Measurements from ENCODE around the gene TECPR2. TPM values are rescaled to one million over a fixed set of nuclear protein-coding genes. Genes with fewer than 3 reads are reported as not detected.
"Not testable (repeated sequence)": the region's sequence is repeated elsewhere in the genome, so short reads cannot be mapped to it uniquely, and the experiment has no call there.

The TECPR2 gene
- total RNA-seq, 2 experiments from 2014 or later = 9.8 to 10.2 TPM

DNA sequence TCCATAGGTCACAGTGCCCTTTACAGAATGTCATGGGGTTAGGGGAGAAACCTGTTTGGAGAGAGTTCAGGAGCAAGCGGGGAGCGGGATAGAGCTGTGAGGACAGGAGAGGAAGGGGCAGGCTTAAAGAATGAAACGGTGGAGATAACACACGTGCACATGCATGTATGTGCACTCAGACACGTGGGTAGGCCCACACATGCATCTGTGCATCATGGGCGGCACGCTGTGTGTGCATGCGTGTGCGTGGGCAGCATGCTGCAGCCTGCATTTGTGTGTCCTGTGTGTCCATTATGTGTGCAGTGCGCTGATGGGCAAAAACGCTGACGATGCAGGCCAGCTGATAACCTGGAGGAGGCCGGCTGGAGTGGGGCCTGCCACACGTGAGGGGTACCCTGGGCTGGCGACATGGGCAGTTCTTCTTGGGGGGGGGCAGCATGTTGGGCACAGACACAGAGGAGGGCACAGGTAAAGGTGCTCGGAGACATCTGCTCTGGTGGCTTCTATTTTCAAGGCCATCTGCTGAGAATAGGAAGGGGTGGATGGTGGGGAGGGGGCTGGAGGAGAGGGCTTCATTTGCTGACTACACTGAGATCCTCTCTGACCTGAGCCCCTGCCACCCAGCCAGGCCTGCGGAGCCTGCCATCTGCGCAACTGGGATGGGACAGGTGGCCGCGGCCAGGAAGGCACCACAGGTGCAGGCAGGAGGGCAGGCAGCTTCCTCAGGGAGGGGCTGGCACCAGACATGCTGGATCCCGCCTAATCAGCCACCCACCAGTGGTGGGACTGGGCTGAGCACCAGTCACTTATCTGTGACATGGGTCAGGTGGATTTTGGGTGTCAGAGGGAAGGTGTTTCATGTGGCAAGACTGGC, 151.4 kb downstream of the TECPR2 start:
- no peak for ATAC-seq (ENCODE audit: low read depth)
- no peak overlapping the region for H3K4me3 Mint-ChIP-seq

DNA sequence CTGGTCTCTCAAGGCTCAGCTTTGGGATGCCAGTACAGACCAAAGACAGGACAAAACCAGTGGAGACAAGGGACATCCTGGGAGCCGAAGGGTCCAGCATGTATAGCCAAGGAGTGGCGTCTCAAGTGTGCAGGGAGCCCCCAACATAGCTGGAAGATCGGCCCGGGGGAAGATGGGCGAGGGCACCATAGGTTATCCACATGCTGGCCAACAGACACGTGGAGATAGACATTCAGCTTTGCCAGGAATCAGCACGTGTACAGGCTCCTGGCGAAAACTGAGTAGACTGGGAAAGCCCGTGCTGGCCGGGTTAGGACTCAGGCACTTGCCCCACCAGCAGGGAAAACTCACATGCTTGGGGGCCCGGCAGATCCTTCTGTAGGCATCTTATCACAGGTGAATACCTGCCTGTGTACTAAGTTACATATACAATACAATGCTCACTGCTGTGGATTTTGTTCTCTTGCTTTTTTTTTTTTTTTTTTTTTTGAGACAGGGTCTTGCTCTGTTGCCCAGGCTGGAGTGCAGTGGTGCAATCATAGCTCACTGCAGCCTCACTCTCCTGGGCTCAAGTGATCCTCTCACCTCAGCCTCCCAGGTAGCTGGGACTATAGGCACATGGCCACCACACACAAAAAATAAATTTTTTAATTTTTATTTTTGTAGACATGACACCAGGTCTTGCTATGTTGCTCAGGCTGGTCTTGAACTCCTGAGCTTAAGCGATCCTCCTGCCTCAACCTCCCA, 152.4 kb downstream of the TECPR2 start:
- no peak for DNase-seq
- POLR2A ChIA-PET = no interaction called here
- no peaks in the 10 kb centered on the region for H3K36me3 Mint-ChIP-seq
- H3K27me3 Mint-ChIP-seq = peaks cover 14% of the 10 kb centered on the region
- peaks cover 8% of the 10 kb centered on the region for H3K4me1 Mint-ChIP-seq
- H3K4me3 Mint-ChIP-seq = no peak overlapping the region
- H3K9me3 Mint-ChIP-seq = no peaks in the 10 kb centered on the region
- no peak overlapping the region for H3K27ac Mint-ChIP-seq
- ATAC-seq (ENCODE audit: low read depth) = no peak

More for the DNA sequence above, 151.4 kb downstream of the TECPR2 start:
- no peak for DNase-seq
- POLR2A ChIA-PET = interaction anchor here (0.6 kb wide), 1 partner anchor 132 kb away, joined by 3 read pairs; no protein-coding TSS in a partner anchor
- Mint-ChIP-seq H3K27me3 (peaks cover 14% of the 10 kb centered on the region), H3K27ac (no peak overlapping the region), H3K36me3 (no peaks in the 10 kb centered on the region), H3K4me1 (peaks cover 8% of the 10 kb centered on the region), H3K9me3 (no peaks in the 10 kb centered on the region)

DNA sequence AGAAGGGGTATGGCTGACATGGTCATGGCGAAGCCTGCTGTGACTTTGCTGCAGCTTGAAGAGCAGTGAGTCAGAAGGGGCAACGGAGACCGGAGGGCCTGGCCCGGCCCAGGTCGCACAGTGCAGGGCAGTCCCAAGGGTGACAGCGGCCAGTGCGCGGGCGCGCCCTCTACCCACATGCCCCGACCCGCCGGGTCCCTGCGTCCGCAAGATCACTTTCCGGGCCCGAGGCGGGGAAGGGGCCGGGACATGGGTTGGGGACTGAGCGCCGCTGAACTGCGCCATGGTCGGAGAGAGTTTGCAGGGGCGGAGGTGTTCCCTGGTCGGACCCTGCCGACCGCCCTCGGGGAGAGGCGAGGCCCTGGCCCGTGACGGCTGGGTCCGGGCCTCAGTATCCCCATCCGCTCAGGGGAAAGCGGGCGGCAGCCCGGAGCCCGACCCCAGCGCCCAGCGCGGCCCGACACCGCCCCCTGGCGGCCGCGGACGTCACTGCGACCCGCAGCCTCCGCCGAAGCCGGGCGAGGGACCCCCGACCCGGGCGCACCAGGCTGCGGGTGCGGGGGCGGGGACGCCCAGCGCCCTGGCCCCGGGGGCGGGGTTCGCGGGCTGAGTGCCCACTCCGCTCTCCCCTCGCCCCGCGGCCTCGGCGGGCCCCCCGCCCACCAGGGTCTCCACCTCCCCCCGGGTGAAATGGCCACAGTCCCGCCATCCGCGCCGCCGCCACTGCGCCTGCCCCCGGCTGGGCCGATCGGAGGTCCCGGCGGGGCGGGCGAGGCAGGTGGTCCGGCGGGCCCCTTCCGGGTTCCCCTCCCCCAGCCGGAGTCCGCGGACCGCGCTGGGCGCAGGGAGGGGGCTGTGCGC, 154.0 kb downstream of the TECPR2 start:
- peaks cover 4% of the 10 kb centered on the region for H3K4me1 Mint-ChIP-seq
- peak; percentile 75 for ATAC-seq (ENCODE audit: low read depth)
- peak overlapping the region; percentile 77 for H3K27ac Mint-ChIP-seq
- H3K36me3 Mint-ChIP-seq = no peaks in the 10 kb centered on the region
- POLR2A ChIA-PET = interaction anchor here (0.6 to 1.0 kb wide), 3 partner anchors 16 to 154 kb away, joined by 3 to 5 read pairs (median 3); no protein-coding TSS in a partner anchor
- DNase-seq = peak; percentile 85
- no peaks in the 10 kb centered on the region for H3K9me3 Mint-ChIP-seq
- peaks cover 14% of the 10 kb centered on the region for H3K27me3 Mint-ChIP-seq
- peak overlapping the region; percentile 86 for H3K4me3 Mint-ChIP-seq

DNA sequence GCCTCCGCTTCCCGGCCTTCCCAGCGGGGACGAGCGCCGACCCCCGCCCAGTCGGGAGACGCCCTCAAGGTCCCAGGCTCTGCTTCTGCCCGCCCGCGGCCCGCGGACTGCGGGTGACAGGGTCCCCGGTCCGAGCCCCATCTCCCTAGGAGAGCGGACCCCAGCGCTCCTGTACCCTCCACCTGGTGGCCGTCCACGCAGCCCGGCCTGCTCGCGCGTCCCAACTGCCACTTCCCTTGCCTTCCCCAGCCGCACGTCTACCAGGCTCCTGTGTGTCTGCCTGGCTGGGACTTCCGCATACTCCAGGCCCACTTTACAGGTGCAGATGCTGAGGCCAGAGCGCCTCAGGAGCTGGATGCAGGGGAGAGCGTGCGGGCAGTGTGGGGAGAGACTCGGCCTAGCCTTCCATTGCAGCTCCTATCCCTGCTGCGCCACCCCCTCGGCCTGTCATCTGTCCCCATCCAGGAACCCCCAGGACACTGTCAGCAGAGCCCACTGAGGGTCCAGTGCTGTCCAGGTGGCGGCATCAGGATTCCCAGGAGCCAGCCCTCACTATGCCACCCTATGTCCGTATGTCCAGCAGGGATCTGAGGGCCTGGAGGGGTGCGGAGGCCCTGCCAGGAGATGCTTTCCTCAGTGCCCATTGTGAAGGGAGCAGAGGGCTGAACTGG, 154.8 kb downstream of the TECPR2 start:
- peak; percentile 7 for ATAC-seq (ENCODE audit: low read depth)
- Mint-ChIP-seq H3K36me3 (no peaks in the 10 kb centered on the region), H3K4me1 (peaks cover 4% of the 10 kb centered on the region), H3K9me3 (no peaks in the 10 kb centered on the region), H3K4me3 (peak overlapping the region; percentile 81), H3K27ac (peak overlapping the region; percentile 88), H3K27me3 (peaks cover 14% of the 10 kb centered on the region)
- DNase-seq = peak; percentile 60
- POLR2A ChIA-PET = interaction anchor here (1.2 kb wide), 1 partner anchor 197 kb away, joined by 3 read pairs; no protein-coding TSS in a partner anchor

DNA sequence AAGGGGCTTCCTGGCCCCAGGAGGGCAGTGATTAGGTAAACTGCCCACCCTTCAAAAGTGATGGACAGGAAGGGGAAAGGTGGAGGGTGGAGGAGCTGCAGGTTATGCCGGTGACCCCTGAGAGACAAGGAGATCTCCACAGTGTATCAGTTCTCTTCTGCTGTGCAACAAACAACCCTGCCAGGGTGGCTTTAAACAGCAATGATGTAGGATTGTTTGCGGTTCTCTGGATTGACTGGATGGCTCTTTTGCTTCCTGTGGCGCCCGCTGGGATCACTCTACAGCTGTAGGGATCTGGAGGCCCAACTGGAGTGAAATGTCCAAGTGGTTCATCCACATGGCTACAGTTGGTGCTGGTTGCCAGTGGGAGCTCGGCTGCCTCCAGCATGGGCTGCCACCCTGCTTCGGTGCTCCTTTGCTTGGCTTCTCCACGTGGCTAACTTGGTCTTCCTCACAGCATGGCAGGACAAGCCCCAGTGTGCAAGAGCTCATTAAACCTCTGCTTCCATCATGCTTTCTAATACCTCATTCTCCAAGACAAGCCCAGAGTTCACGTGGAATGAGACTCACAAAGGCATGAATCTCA, 155.4 kb downstream of the TECPR2 start:
- Mint-ChIP-seq H3K27ac (peak overlapping the region; percentile 88), H3K4me3 (peak overlapping the region; percentile 81), H3K36me3 (no peaks in the 10 kb centered on the region), H3K27me3 (peaks cover 14% of the 10 kb centered on the region), H3K9me3 (no peaks in the 10 kb centered on the region), H3K4me1 (peaks cover 9% of the 10 kb centered on the region)
- ATAC-seq (ENCODE audit: low read depth) (no peak), DNase-seq (no peak)
- POLR2A ChIA-PET = interaction anchor here (1.2 kb wide), 1 partner anchor 198 kb away, joined by 3 read pairs; no protein-coding TSS in a partner anchor

DNA sequence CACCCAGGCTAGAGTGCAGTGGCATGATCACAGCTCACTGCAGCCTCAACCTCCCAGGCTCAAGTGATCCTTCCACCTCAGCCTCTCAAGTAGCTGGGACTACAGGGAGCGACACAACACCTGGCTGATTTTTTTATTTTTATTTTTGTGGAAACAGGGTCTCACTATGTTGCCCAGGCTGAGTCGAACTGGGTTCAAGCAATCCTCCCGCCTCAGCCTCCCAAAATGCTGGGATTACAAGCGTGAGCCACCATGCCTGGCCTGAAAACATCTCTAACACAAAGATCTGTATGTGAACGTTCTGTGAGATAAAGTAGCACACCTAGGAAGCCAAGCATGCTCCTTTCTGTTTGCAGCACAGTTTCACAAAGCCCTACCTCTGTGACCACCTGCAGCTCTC, 157.0 kb downstream of the TECPR2 start:
- not testable (repeated sequence) for DNase-seq; ATAC-seq (ENCODE audit: low read depth); H3K9me3 Mint-ChIP-seq; H3K4me3 Mint-ChIP-seq; H3K36me3 Mint-ChIP-seq; H3K27ac Mint-ChIP-seq
- POLR2A ChIA-PET = interaction anchor here (0.6 kb wide), 1 partner anchor 59 kb away, joined by 3 read pairs; no protein-coding TSS in a partner anchor
- H3K27me3 Mint-ChIP-seq = peaks cover 14% of the 10 kb centered on the region
- H3K4me1 Mint-ChIP-seq = peaks cover 13% of the 10 kb centered on the region

DNA sequence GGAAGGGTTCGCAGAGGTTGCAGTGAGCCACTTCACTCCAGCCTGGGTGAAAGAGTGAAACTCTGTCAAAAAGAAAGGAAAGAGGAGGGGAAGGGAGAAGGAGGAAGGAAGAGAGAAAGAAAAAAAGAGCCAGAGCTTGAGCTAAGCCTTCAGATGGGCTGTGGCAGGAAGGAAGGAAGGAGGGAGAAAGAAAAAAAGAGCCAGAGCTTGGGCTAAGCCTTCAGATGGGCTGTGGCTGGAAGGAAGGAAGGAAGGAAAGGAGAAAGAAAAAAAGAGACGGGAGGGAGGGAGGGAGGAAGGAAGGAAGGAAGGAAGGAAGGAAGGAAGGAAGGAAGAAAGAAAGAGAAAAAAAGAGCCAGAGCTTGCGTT, 160.4 kb downstream of the TECPR2 start:
- peak overlapping the region; percentile 81 for H3K4me3 Mint-ChIP-seq
- ATAC-seq (ENCODE audit: low read depth) (no peak), DNase-seq (no peak)
- H3K36me3 Mint-ChIP-seq = no peaks in the 10 kb centered on the region
- peaks cover 21% of the 10 kb centered on the region for H3K4me1 Mint-ChIP-seq
- POLR2A ChIA-PET = interaction anchor here (0.5 to 0.8 kb wide), 4 partner anchors 68 to 206 kb away, joined by 3 to 4 read pairs (median 3); partner anchors contain the start of genes CINP and TECPR2
- peaks cover 1% of the 10 kb centered on the region for H3K27me3 Mint-ChIP-seq
- H3K27ac Mint-ChIP-seq = peak overlapping the region; percentile 83
- no peaks in the 10 kb centered on the region for H3K9me3 Mint-ChIP-seq

DNA sequence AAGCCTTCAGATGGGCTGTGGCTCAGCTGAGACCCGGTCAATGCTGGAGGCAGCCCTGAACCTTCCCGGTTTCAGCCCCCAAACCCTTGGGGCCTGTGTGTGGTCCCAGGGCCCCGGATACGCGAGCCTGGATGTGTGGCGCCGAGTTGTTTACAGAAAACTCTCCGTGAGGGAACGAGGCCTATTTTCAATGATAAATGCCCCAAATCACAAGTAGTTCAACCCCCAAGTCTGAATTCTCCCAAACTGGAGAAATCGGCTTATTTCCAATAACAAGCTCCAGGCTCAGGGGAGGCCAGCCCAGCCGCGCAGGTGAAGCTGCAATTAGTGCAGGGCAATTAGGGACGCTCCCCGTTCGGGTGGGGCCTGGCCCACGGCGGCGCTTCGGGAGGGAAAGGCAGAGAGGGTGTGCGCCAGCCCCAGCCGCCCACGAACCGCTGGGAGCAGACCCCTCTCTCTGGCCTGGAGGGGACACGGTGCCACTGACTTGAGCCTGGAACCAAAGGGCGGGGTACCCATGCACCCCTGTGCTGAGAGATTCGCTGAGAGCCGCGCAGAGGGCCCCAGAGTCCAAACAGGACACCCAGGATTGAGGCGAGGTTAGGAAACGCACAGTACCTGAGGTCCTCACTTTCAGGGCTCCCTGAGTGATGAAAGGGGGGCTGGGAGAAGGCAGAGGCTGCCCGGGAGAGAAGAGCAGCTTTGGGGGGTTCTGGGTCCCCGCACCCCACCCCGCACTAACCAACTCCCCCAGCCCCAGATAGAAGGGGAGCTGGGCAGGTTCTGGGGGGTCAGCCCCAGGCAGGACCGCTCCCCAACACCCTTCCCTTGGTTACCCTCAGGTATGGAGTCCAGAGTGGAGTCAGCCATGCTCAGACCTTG, 161.1 kb downstream of the TECPR2 start:
- H3K4me1 Mint-ChIP-seq = peaks cover 21% of the 10 kb centered on the region
- DNase-seq (no peak), ATAC-seq (ENCODE audit: low read depth) (no peak)
- POLR2A ChIA-PET = interaction anchor here (0.5 to 1.9 kb wide), 11 partner anchors 14 to 251 kb away, joined by 3 to 19 read pairs (median 4); partner anchors contain the start of genes ANKRD9, CINP and TECPR2
- no peaks in the 10 kb centered on the region for H3K9me3 Mint-ChIP-seq
- peak overlapping the region; percentile 92 for H3K4me3 Mint-ChIP-seq
- H3K27ac Mint-ChIP-seq = peak overlapping the region; percentile 28
- H3K27me3 Mint-ChIP-seq = no peaks in the 10 kb centered on the region
- no peaks in the 10 kb centered on the region for H3K36me3 Mint-ChIP-seq

DNA sequence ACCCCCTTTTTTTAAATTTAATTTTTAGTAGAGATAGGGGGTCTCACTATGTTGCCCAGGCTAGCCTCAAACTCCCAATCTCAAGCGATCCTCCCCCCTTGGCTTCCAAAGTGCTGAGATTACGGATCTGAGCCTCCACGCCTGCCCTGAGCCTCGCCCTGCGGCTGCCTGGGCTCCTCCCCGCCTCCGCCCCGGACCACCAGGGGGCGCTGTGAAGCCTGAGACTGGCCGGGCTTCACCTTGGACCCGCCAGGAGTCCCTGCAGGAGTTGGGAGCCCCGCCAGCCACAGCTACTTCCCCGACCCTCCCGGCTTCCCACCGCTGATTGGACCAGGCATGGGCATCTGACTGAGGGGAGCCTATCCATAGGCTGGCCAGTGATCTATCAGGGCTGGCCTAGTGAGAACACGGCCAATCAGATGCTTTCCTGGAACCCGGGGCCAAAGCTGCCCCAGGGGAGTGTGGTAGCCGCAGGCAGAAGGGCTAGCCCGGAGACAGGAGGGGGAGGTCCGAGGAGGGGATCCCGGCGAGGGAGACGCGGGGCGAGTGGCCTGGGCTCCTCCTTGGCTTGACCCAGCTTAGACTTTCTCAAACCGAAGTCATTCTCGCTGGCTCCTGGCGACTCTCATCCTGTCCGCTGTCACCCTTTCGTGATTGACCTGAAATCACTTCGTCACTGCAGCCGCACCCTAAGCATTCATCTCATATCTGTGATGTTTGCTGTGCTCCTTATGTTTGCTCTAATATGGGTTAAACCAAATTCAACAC, 161.9 kb downstream of the TECPR2 start:
- H3K27me3 Mint-ChIP-seq = no peaks in the 10 kb centered on the region
- peak; percentile 99 for ATAC-seq (ENCODE audit: low read depth)
- POLR2A ChIA-PET = interaction anchor here (0.5 to 1.9 kb wide), 12 partner anchors 15 to 652 kb away, joined by 3 to 19 read pairs (median 4); partner anchors contain the start of genes ANKRD9 and DYNC1H1
- DNase-seq = peak; percentile 100
- H3K4me1 Mint-ChIP-seq = peaks cover 21% of the 10 kb centered on the region
- H3K4me3 Mint-ChIP-seq = peak overlapping the region; percentile 92
- no peaks in the 10 kb centered on the region for H3K36me3 Mint-ChIP-seq
- peak overlapping the region; percentile 89 for H3K27ac Mint-ChIP-seq
- H3K9me3 Mint-ChIP-seq = no peaks in the 10 kb centered on the region

DNA sequence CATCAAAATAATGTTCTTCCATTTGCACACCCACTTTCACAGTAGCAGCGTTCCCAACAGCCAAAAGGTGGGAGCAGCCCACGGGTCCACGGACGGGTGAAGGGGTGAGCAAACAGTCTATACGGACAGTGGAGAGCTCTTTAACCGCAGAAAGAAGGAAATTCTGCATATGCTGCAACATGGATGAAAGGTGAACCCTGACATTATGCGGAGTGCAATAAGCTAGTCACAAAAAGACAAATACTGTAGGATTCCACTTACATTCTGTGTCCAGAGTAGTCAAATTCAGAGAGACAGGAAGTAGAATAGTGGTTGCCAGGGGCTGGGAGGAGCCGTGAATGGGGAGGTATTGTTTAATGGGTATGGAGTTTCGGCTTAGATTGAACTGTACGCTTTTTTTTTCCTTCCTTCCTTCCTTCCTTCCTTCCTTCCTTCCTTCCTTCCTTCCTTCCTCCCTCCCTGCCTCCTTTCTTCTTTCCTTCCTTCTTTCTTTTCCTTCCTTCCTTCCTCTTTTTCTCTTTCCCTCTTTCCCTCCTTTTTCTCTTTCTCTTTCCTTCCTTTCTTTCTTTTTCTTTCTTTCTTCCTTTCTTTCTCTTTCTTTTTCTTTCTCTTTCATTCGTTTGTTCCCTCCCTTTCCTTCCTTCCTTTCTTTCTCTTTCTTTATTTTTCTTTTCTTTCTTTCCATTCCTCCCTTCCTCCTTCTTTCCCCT, 162.6 kb downstream of the TECPR2 start:
- POLR2A ChIA-PET = interaction anchor here (0.5 to 1.9 kb wide), 11 partner anchors 15 to 653 kb away, joined by 3 to 19 read pairs (median 4); partner anchors contain the start of genes ANKRD9 and DYNC1H1
- peak overlapping the region; percentile 89 for H3K27ac Mint-ChIP-seq
- DNase-seq (no peak), ATAC-seq (ENCODE audit: low read depth) (peak; percentile 21)
- H3K4me1 Mint-ChIP-seq = peaks cover 21% of the 10 kb centered on the region
- H3K27me3 Mint-ChIP-seq = no peaks in the 10 kb centered on the region
- H3K9me3 Mint-ChIP-seq = no peaks in the 10 kb centered on the region
- H3K4me3 Mint-ChIP-seq = peak overlapping the region; percentile 92
- no peaks in the 10 kb centered on the region for H3K36me3 Mint-ChIP-seq
